Left renal cortex interstitium (tissue), 4 donors: Measurements from ENCODE around the gene CDRT4. TPM values are rescaled to one million over a fixed set of nuclear protein-coding genes. Genes with fewer than 3 reads are reported as not detected.
"Not testable (repeated sequence)": the region's sequence is repeated elsewhere in the genome, so short reads cannot be mapped to it uniquely, and the experiment has no call there.

Experiments used
- DNase-seq, 4 donors: peaks; one replicate each; pipeline ENCODE4 v3.0.0-alpha.2; 2013; ENCODE audit warnings: low read depth in 4 of 4, low spot score in 2 of 4, missing footprints in 1 of 4
- polyA plus RNA-seq, 4 donors: library from polyadenylated mRNA; unstranded; fragments of 120-200 nt; gene quantifications; one replicate each; pipeline ENCODE4 v1.2.1, GENCODE V29; 2013; ENCODE audit not compliant: insufficient read length in 4 of 4

CDRT4 gene
- polyA plus RNA-seq, 4 donors = 1.9 to 19.3 (median 6.2) TPM

DNA sequence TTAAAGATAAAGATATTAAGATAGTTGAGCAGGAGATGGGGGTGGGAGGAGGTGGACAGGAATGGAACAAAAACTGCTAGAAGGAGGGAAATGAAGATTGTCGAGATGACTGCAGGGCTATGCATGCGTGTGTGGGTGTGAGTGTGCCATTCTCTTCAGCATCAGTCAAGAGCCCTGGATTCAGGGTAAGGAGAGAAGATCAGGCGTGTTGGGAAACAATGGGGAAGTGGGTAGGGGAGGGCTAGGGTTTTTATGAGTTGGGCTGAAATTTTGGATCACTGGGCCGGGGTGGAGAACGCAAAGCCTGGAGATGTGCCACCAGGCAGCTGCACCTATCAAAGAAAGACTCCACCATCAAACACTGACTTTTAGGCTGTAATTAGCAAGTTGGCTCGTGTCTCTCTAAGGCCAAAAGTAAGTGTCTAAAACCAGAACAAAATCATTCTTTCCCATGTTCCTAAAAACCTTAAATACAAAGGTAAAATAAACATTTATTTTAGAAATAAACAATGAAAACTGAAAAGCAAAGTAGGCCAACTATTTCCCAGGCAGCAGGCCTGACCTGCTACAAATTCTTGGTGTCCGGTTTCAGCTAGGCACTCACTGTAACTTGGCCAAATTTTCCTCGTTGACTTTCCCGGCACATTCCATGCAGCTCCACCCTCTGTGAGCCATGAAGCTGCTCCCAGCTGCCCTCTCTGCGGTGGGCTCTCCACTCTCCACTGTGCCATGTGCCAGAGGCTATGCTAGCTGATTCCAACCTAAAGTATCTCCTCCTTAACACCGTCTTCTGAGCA, 4.2 kb downstream of the CDRT4 start:
- peak in 1 of 4 donors; percentile 49 for DNase-seq

DNA sequence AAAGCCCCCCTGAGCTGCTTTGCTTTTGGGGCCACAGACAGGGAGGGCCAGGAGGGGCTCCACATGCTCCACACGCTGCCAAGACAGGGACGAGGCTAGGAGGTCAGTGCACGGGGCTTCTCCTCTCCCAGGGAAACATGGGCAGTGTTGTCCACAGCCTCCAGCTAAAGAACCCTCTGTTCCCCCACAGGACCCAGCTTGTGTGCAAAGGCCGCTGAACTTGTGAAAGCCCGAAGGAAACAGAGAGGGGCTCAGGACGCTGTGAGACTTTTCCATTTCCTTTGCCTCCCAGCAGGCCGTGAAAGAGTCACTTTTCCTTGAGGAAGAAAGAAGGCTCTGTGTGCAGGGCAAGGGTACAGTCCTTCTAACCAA, 9.7 kb downstream of the CDRT4 start:
- DNase-seq = no peak

DNA sequence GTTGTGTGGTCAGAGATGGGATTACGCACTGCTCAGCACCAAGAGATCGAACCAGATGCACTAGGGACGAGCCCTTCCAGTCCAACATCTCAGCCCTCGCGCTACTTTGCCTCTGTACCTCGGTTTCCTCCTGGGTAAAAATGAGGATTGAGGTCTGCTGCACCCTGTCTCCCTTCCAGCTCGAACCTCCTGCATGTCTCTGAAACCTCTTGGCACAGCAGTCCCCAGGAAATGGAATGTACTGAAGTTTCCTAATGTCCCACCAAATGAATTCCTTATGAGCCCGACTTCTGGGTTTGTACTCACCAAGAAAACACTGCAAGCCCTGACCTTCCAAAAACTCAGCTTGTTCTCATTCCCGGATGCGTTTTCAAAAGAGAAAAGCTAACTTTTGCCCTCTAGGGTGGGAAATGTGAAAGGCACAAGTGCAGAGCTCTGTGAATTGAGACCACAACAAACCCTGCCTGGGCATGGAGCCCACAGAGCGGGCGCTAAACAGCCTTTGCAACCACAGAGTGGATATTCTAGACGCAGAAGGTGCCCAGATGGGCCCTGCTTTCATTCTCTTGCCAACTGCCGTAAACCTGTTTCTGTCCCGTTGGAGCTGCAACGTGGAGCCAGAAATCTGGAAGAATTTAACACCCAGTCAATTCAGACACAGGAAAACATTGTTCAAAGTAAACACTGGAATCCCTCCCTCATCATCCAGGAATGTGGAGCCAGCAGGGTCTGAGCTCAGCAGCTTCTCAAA, 10.3 kb downstream of the CDRT4 start:
- no peak for DNase-seq

DNA sequence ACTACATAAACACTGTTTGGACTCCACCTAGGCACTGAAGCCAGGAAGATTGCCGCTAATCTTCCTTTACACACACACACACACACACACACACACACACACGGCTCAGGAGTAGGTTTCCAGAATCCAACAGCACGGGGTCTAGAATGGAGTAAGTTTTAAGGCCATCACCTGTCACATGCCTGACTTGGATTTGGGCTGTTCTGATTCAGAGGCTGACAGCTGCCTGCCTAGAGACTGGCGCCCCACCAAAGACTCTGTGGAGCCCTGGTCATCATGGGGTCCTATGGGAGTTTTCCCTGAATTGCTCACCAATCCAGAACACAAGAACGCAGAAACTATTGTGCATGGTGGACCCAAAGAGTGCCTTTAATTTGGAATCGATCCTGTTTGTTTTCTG, 10.9 kb downstream of the CDRT4 start:
- DNase-seq = no peak

DNA sequence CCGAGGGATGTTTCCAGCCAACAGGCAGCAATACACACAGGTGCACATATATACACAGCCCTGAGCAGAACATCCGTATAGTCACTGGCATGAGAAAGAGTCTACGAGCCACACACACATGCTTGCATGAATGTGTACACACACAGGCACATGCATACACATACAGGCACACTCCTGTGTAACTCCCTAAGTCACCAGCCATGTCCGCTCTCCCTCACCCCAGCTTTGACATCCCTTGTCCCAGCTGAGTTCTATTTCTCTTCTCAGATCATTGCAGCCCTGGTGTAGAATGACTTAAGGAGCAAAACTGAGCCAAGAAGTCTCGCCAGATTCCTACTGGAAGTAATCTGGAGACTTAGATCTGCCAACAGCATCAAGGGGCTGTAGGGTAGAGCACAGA, 13.1 kb downstream of the CDRT4 start:
- no peak for DNase-seq

DNA sequence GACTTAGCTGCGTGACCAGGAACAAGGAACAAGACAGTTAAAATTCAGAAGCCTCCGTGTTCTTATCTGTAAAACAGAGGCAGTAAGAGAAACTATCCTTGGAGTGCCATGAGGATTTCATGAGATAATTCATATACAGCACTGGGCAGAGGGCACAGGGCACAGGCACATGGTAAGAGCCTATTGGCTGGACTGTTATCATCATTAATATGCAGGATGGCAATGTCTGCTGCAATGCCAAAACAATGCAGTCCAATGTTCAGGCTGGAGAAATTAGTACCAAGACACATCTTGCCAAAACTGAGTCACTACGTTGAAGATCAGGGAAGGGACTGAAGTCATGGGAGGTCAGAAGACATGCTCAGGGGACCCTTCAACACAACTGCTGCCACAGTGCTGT, 13.6 kb downstream of the CDRT4 start:
- no peak for DNase-seq

DNA sequence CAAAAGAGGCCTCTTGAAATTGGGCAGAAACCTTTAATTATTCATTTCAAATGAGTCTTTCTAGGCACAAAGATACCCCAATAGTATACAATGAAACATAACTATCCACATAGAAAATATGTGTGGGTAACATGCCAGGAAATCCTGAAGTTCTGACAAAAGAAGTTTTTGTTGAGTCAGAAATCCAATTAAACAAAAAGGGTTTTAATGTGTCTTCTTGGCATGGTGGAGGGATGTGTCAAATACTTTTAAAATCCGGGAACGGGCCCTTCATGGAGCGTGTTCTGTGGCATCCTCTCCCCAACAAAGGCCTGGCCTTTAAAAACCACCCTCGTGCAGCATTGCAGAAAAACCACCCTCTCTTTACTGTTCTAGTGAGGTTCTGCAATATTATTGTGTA, 14.2 kb downstream of the CDRT4 start:
- no peak for DNase-seq

DNA sequence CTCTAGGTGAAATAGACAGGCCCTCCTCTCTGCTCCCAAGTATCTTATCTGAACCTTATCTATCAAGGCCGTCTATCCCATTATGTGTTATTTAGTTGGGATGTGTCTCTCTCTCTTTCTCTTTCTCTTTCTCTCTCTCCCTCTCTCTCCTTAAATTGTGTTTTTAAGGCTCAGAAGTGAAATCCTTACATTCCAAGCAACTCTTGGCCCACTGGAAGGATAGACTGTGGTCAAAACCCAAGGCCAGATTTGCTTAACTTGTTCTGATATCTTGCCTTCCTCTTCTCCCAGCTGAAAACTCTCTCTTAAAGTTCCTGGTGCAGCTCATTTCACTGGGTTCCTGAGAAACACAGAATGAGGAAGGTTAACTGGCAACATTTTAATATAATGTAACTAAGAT, 14.7 kb downstream of the CDRT4 start:
- DNase-seq = no peak

DNA sequence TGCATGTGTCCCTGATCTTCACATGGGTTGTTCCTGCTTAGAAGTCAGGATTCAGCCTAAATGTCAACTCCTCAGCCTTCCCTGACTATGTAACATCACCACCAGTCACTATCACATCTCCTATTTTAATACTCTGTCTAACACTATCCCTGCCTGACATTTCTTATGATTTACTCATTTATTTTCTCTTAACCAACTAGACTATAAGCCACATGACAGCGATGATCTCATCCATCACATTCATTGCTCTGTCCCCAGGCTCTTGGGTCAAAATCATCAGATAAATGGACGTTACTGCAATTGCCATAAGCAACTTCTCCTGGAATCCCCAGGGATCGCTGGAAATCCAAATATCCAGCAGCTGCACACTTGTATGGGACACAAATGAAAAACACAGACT, 15.7 kb downstream of the CDRT4 start:
- no peak for DNase-seq

DNA sequence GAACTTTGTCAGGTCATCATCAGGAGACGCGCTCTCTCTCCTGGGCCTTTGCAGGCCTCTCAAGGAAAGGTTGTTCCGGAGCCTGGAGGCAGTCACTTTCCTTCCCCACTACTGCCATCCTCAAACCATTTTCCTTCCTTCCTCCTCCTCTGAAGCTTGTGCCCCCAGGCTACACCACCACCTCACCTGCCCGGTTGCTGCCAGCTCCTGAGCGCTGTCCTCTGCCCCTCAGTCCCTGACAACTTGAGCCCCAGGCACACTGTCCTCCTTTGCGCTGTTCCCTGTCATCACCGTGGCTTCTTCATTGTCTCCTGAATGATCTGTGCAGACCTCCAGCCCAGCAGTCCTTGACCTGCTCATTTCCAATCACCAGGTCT, 18.9 kb downstream of the CDRT4 start:
- DNase-seq = no peak

DNA sequence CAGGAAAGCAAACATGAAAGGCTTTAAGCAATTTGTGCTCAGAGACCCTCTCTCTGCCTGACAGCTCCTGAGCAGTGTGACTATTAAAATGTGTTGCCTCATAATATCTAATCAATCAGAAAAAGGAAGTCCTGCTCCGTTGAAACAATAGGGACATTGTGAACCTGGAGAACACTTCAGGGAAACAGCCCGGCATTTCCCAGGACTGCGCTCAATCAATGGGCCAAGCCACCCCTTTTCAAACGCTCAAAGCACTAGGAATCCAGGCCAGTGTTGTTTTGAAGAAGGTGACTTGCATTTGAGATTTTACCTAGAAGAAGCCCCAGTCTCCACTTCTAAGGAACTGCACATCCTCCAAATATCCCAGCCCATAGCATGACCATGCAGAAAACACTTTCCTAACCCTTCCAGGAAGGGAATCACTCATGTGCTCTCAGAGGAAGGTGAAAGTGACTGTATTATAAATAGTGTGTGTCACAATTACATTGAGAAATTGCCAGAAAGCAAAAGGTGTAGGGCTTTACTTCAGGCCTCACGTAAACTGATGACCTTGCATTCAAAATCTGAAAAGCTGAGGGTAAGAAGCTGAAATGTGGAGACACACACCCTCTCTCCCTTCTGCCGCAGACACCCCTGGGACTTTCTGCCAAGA, 19.4 kb downstream of the CDRT4 start:
- no peak for DNase-seq

DNA sequence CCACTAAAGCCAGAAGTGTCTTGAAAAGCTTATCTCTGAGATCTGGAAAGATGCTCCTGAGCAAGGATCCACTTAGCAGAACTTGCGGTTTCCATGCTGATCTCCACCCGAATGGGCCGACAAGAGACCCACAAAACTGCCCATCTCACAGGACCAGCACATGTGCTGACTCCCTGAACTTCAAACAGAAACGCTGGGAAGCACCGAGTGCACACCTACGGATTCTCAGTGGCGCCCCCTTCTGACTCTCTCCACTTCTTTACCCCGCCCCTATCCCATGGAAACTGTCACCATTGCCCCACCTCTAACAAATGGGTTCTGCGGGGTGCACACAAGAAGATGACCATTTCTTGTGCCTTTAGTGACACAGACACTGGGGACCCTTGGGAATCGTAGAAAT, 21.4 kb downstream of the CDRT4 start:
- no peak for DNase-seq

DNA sequence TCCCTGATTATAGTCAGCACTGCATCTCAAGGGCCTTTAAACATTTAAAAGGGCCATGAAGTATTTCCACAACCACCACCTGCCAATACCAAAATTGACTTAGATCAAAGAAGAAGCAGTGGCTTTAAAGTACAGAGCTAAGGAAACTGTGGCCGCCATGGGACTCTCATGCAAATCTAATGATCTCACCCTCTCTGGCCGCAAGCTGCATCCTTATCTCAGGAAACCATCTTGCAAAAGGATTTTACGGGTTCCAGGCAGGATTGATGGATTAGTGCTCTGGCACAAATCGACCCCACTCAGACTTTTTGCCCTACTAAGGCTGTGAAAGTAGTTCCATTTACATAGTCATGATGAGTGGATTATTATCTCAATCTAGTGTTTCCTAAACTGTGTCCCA, 22.6 kb downstream of the CDRT4 start:
- DNase-seq = no peak

DNA sequence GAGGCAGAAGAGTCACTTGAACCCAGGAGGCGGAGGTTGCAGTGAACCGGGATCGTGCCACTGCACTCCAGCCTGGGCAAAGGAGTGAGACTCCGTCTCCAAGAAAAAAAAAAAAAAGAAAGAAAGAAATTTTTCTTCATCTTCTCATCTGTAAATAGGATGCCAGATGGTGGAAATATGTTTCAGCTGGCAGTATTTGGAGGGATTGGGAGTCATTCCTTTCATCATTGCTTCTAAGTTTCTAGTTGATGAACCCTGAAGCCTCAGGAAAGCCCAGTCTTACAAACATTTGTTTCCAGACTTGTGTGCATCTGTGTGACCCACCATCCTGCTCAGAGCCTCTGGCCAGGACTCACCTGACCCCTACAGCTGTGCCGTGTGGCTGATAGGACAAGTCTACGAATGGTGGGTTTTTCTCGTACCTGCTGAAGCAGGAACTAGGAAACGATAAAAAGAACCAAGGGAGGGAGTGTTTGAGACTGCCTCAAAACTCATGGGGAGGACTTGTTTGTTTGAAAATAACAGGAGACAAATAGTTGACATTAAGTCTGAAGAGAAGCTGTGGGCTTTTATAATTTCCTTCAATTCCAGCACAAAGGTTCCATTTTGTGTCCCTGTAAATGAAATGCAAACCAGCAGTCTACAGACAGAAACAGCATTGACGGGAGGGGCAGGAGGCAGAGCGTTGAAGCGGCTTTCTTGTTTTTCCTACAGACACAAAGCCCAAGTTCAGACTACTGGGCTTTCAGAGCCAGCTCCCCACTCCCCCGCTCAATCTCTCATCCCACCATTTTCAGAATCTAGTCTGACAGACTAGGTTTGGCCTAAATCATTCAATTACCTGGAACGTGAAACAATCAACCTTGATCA, 24.9 kb downstream of the CDRT4 start:
- no peak for DNase-seq

DNA sequence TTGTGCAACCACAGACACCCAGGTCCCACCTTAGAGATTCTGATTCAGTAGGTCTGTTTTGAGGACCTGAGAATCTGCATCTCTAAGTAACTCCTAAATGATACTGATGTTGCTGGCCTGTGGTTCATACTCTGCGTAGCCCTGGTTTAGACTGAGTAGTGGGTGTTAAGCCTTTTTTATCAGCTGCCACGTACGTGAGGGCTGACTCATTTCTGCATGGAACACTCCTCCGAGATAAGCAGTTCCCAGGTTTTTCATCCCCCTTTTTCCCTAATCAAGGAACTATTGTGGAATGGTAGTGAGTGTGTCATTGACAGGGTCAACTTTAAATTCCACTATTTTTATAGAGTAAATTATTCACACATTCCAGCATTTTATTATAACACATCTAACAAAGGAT, 26.1 kb downstream of the CDRT4 start:
- DNase-seq = no peak

DNA sequence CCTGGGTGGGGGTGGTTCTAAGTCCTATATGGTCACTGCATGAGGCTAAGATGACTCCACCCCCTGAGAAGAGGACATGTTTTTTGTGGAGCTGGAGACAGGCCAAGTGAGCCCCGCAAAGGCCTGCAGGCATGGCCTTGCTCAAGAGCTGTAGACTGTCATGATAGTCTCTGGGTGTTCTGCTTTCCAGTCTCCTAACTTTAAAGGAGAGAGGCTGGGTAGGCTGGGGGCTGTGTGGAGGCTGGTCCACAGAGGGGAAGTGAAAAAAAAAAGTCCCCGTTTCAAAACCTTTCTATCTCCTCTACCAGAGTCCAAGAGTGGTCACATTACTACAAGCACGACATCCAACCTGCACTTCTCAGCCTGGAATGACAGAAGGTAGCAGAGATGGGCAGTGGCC, 27.1 kb downstream of the CDRT4 start:
- no peak for DNase-seq

DNA sequence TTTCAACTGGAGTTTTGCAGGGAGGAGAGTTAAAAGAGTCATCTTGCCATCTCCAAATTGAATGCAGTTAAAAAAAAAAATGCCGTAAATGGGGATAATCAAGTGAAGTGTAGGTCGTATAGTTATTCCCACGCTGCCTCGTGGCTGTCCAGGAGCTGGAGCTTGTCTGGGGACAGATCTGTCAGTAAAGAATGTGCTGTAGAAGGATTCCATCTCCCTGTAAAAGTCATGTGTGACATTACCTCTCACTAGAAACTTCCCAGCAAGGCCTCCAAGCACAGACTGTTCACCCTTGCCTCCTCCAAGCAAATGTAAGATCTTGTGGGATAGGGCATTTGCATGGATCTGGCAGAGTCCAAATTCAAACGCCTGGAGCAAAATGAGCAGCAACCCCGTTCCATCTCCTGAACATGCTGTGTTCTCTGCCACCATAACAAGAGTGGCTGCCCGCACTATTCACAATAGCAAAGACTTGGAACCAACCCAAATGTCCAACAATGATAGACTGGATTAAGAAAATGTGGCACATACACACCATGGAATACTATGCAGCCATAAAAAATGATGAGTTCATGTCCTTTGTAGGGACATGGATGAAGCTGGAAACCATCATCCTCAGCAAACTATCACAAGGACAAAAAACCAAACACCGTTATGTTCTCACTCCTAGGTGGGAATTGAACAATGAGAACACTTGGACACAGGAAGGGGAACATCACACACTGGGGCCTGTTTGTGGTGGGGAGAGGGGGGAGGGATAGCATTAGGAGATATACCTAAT, 28.0 kb downstream of the CDRT4 start:
- not testable (repeated sequence) for DNase-seq

DNA sequence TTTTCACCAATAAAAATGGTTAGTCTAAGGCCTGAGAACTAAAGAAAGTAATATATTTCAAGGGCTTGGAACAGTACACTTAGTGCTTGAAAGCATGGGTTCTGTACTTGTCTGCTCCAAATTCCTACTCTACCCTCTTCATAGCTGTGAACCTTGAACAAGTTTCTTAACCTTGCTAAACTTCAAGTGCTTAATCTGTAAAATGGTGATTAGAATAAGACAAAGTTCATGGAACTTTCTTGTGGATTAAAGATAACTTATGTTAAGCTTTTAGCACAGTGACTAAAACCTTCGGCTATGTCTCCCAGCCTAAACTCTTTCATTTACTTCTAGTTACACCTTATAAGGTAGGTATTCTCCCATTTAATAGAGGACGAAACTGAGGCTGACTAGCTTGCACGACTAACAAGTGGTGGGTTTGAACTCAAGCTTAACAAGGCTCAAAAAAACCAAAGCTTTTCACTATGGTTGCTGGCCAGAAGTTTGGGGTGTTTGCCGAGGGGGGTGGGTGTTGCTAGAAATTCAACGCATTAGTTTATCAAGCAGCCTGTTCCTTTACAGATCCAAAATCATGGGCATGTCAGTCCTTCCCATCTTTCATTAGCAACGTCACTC, 28.8 kb downstream of the CDRT4 start:
- no peak for DNase-seq

DNA sequence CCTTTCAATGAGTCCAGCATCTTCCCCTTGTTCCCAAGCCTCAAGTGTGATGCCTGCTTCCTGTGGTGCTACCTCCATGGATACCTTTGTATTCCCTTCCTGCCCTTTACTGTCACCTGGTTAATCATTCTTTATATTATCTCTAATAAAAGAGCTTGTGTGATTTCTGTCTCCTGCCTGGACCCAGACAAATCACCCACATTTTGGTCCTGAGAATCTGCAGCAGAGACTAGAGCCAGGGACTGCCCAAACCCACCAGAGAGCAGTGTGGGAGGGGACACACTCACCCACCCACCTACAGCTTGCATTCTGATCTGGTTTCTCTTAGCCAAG, 30.2 kb downstream of the CDRT4 start:
- no peak for DNase-seq
